ENCODE measurements around the gene CYP2F1.

The CYP2F1 gene

DNA sequence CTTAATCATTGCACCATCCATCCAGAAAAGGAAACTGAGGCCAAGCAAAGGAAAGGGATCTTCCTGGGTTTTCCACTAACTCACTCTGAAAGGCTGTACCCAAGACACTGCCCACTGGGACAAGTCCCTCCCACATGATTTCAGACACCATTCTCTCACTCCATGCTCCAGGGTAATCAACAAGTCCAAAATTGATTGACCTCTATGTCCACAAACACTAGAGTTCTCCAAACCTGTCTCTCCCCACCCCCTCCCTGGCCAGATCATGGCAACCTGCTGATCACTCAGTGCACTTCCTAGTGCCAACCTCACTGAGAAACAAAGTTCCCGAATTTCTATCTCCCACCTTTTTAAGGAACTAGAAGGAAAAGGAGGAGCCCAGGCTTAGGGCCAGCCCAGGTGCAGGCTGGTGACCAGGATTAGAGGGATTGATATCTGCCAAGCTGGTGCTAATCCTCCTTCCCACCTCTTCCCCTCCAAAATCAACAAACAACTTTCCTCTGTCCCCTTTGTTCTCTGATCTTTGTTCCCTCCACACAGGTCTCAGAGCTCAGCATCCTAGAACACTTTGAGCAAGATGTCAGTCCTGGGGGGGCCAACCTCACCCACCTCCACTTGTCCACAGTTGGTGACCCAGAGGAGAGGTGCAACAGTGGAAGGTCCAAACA, 28.4 kb upstream of the CYP2F1 start:
- no peaks in the 10 kb centered on the region for H3K9me3 ChIP-seq (ENCODE audit: control insufficient read depth, low read length)

DNA sequence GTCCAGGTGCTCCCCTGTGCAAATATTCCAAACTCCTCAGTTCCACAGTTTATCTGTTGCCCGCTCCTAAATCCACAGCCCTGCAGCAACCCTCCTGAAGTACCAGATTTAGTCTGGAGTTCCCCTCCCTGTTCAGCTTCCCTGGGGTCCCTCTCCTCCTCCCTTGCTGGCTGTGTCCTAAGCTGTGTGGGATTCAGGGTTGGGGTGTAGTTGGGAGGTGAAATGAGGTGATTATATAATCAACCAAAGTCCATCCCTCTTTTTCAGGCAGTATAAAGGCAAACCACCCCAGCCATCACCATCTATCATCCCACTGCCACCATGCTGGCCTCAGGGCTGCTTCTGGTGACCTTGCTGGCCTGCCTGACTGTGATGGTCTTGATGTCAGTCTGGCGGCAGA, 26.1 kb upstream of the CYP2F1 start, which contains the start of gene CYP2A13:
Gene CYP2A13, plus strand, starts transcription at position 301 of the 400 bp plus-strand sequence. Its CDS starts 21 bp downstream, at position 322.
- Histone ChIP-seq H3K4me2 (ENCODE audit: low read length) (no peak within 1 kb of the TSS), H3K4me3 (ENCODE audit: low read depth, low read length) (no peak within 1 kb of the TSS), H3K9ac (no peak within 1 kb of the TSS), H3K36me3 (ENCODE audit: control insufficient read depth, insufficient read depth, low read length) (no peaks in the 10 kb centered on the region), H3K27me3 (ENCODE audit: control insufficient read depth, insufficient read depth, low read length) (no peaks in the 10 kb centered on the region), H3K27ac (no peak within 1 kb of the TSS), H3K79me2 (no peaks in the 10 kb centered on the region), H3K9me3 (ENCODE audit: control insufficient read depth, low read length) (no peaks in the 10 kb centered on the region), H2AFZ (no peak within 1 kb of the TSS), H3K4me1 (no peaks in the 10 kb centered on the region)
- TF ChIP-seq, protein P1, sequence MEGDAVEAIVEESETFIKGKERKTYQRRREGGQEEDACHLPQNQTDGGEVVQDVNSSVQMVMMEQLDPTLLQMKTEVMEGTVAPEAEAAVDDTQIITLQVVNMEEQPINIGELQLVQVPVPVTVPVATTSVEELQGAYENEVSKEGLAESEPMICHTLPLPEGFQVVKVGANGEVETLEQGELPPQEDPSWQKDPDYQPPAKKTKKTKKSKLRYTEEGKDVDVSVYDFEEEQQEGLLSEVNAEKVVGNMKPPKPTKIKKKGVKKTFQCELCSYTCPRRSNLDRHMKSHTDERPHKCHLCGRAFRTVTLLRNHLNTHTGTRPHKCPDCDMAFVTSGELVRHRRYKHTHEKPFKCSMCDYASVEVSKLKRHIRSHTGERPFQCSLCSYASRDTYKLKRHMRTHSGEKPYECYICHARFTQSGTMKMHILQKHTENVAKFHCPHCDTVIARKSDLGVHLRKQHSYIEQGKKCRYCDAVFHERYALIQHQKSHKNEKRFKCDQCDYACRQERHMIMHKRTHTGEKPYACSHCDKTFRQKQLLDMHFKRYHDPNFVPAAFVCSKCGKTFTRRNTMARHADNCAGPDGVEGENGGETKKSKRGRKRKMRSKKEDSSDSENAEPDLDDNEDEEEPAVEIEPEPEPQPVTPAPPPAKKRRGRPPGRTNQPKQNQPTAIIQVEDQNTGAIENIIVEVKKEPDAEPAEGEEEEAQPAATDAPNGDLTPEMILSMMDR (IDR thresholded peaks at IDR 0.05) = no peak

More for the DNA sequence above, 28.4 kb upstream of the CYP2F1 start:
- Histone ChIP-seq H3K4me1 (no peaks in the 10 kb centered on the region), H3K27ac (no peak overlapping the region), H2AFZ (no peak overlapping the region), H3K4me2 (ENCODE audit: low read length) (no peak overlapping the region), H3K9ac (no peak overlapping the region), H3K27me3 (ENCODE audit: control insufficient read depth, insufficient read depth, low read length) (no peaks in the 10 kb centered on the region), H3K79me2 (no peaks in the 10 kb centered on the region), H3K4me3 (ENCODE audit: low read depth, low read length) (no peak overlapping the region), H3K36me3 (ENCODE audit: control insufficient read depth, insufficient read depth, low read length) (no peaks in the 10 kb centered on the region)
- TF ChIP-seq, protein P1 (IDR thresholded peaks at IDR 0.05) = no peak

DNA sequence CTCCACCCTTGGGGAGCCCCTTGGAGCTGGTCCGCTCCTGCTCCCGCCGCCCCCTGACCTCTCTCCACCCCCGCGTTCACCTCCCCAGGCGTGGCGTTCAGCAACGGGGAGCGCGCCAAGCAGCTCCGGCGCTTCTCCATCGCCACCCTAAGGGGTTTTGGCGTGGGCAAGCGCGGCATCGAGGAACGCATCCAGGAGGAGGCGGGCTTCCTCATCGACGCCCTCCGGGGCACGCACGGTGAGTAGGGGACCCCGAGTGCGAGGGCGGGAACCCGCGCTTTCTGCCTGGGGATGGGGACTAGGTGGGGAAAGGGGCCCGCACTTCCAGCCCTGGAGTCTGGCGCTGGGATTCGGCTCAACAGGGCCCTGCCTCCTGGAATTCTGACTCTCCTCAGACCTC, 24.3 kb upstream of the CYP2F1 start:
- Histone ChIP-seq H3K9me3 (ENCODE audit: control insufficient read depth, low read length) (no peaks in the 10 kb centered on the region), H3K36me3 (ENCODE audit: control insufficient read depth, insufficient read depth, low read length) (no peaks in the 10 kb centered on the region), H3K4me3 (ENCODE audit: low read depth, low read length) (no peak overlapping the region), H3K4me1 (no peaks in the 10 kb centered on the region), H3K27ac (no peak overlapping the region), H2AFZ (no peak overlapping the region), H3K27me3 (ENCODE audit: control insufficient read depth, insufficient read depth, low read length) (no peaks in the 10 kb centered on the region), H3K9ac (no peak overlapping the region), H3K4me2 (ENCODE audit: low read length) (no peak overlapping the region), H3K79me2 (no peaks in the 10 kb centered on the region)
- TF ChIP-seq, protein P1 (IDR thresholded peaks at IDR 0.05) = no peak

DNA sequence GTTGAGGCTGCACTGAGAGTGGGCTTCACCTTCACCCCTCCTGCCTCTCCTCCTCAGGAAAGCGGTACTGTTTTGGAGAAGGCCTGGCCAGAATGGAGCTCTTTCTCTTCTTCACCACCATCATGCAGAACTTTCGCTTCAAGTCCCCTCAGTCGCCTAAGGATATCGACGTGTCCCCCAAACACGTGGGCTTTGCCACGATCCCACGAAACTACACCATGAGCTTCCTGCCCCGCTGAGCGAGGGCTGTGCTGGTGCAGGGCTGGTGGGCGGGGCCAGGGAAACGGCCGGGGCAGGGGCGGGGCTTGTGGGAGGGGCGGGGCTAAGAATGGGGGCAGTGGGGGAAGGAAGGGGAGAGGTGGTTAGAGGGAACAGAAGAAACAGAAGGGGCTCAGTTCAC, 18.5 kb upstream of the CYP2F1 start:
- no peaks in the 10 kb centered on the region for H3K4me1 ChIP-seq
- no peaks in the 10 kb centered on the region for H3K27me3 ChIP-seq (ENCODE audit: control insufficient read depth, insufficient read depth, low read length)
- H3K9ac ChIP-seq = no peak overlapping the region
- H2AFZ ChIP-seq = no peak overlapping the region
- H3K36me3 ChIP-seq (ENCODE audit: control insufficient read depth, insufficient read depth, low read length) = no peaks in the 10 kb centered on the region
- no peak overlapping the region for H3K4me2 ChIP-seq (ENCODE audit: low read length)
- H3K4me3 ChIP-seq (ENCODE audit: low read depth, low read length) = no peak overlapping the region
- H3K27ac ChIP-seq = no peak overlapping the region
- no peaks in the 10 kb centered on the region for H3K9me3 ChIP-seq (ENCODE audit: control insufficient read depth, low read length)
- TF ChIP-seq, protein P1 (IDR thresholded peaks at IDR 0.05) = no peak
- no peaks in the 10 kb centered on the region for H3K79me2 ChIP-seq

DNA sequence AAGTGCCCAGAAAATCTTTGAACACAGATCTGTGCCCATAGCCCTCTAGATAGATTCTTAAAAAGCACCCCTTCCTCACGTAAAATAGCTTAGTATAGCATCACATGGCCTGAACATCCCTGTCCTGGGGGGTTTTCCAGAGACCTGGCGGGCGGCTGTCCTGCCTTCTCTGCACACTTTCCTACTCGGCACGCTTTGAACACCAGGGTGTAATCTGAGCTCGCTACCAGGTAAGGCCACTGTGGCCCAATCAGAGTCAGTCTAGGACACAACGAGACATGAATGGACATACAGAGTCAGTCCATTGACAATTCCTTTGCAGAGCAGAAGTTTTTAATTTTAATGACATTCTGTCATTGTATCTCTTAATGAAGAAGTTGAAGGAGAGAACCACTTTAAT, 17.9 kb upstream of the CYP2F1 start:
- Histone ChIP-seq H3K9ac (no peak overlapping the region), H3K79me2 (no peaks in the 10 kb centered on the region), H3K27me3 (ENCODE audit: control insufficient read depth, insufficient read depth, low read length) (no peaks in the 10 kb centered on the region), H3K27ac (no peak overlapping the region), H3K4me1 (no peaks in the 10 kb centered on the region), H3K36me3 (ENCODE audit: control insufficient read depth, insufficient read depth, low read length) (no peaks in the 10 kb centered on the region), H3K4me3 (ENCODE audit: low read depth, low read length) (no peak overlapping the region), H3K9me3 (ENCODE audit: control insufficient read depth, low read length) (no peaks in the 10 kb centered on the region), H2AFZ (no peak overlapping the region), H3K4me2 (ENCODE audit: low read length) (no peak overlapping the region)
- TF ChIP-seq, protein P1 (IDR thresholded peaks at IDR 0.05) = no peak
